ENCODE measurements around the gene YKT6. TPM values are rescaled to one million over a fixed set of nuclear protein-coding genes. Genes with fewer than 3 reads are reported as not detected.
A peak's percentile ranks its signal among the peaks of the same experiment; 100 is the strongest.

YKT6 gene
- total RNA-seq, 2 donors from 2014 or later, result 43.9 to 44.9 TPM

- no peak for TF ChIP-seq CTCF (IDR thresholded peaks at IDR 0.05)
- no peaks in the 10 kb centered on the region for H3K9me3 ChIP-seq
- no peaks in the 10 kb centered on the region for H3K4me1 ChIP-seq
- DNase-seq (ENCODE audit: low spot score), result no peak
- H3K27ac ChIP-seq, result no peak overlapping the region
- no peak overlapping the region for H3K4me3 ChIP-seq
- no peaks in the 10 kb centered on the region for H3K36me3 ChIP-seq
- no peaks in the 10 kb centered on the region for H3K27me3 ChIP-seq
Measured at GRCh38 chr7:44175730-44176129, 25.0 kb upstream of the YKT6 start.

GRCh38 chr7:44176486-44176885 lies 24.3 kb upstream of the YKT6 start:
- no peak for DNase-seq (ENCODE audit: low spot score)
- Histone ChIP-seq H3K4me3 (no peak overlapping the region), H3K4me1 (no peaks in the 10 kb centered on the region), H3K36me3 (no peaks in the 10 kb centered on the region), H3K9me3 (no peaks in the 10 kb centered on the region), H3K27ac (no peak overlapping the region), H3K27me3 (no peaks in the 10 kb centered on the region)
- no peak for TF ChIP-seq CTCF (IDR thresholded peaks at IDR 0.05)

GRCh38 chr7:44177570-44178131 lies 23.1 kb upstream of the YKT6 start:
- no peaks in the 10 kb centered on the region for H3K36me3 ChIP-seq
- H3K27ac ChIP-seq, result peak overlapping the region; percentile 22 to 33
- no peak for TF ChIP-seq CTCF (IDR thresholded peaks at IDR 0.05)
- H3K9me3 ChIP-seq, result peaks cover 1 to 5% of the 10 kb centered on the region in 2 donors
- H3K27me3 ChIP-seq, result no peaks in the 10 kb centered on the region
- no peak for DNase-seq (ENCODE audit: low spot score)
- H3K4me1 ChIP-seq, result no peaks in the 10 kb centered on the region
- H3K4me3 ChIP-seq, result no peak overlapping the region

GRCh38 chr7:44180631-44181030 lies 20.1 kb upstream of the YKT6 start:
- Histone ChIP-seq H3K36me3 (no peaks in the 10 kb centered on the region), H3K27ac (no peak overlapping the region), H3K4me1 (no peaks in the 10 kb centered on the region), H3K9me3 (peaks cover 5 to 10% of the 10 kb centered on the region in 2 donors), H3K27me3 (no peaks in the 10 kb centered on the region), H3K4me3 (no peak overlapping the region)
- no peak for DNase-seq (ENCODE audit: low spot score)
- TF ChIP-seq CTCF (IDR thresholded peaks at IDR 0.05), result no peak

- Histone ChIP-seq H3K36me3 (no peaks in the 10 kb centered on the region), H3K9me3 (peaks cover 5 to 10% of the 10 kb centered on the region in 2 donors), H3K4me3 (no peak overlapping the region), H3K27ac (no peak overlapping the region), H3K27me3 (no peaks in the 10 kb centered on the region), H3K4me1 (no peaks in the 10 kb centered on the region)
- no peak for TF ChIP-seq CTCF (IDR thresholded peaks at IDR 0.05)
- no peak for DNase-seq (ENCODE audit: low spot score)
Measured at GRCh38 chr7:44182827-44183226, 18.0 kb upstream of the YKT6 start.

- H3K27ac ChIP-seq, result no peak overlapping the region
- H3K27me3 ChIP-seq, result no peaks in the 10 kb centered on the region
- no peaks in the 10 kb centered on the region for H3K36me3 ChIP-seq
- TF ChIP-seq CTCF (IDR thresholded peaks at IDR 0.05), result no peak
- H3K4me1 ChIP-seq, result no peaks in the 10 kb centered on the region
- DNase-seq (ENCODE audit: low spot score), result peak; percentile 21
- no peak overlapping the region for H3K4me3 ChIP-seq
- peaks cover 5 to 10% of the 10 kb centered on the region in 2 donors for H3K9me3 ChIP-seq
Measured at GRCh38 chr7:44183386-44183785, 17.4 kb upstream of the YKT6 start.
